Measurements from ENCODE around the gene LMF2. TPM values are rescaled to one million over a fixed set of nuclear protein-coding genes. Genes with fewer than 3 reads are reported as not detected.
"Not testable (repeated sequence)": the region's sequence is repeated elsewhere in the genome, so short reads cannot be mapped to it uniquely, and the experiment has no call there.

Gene LMF2
- total and polyA plus RNA-seq, 2 donors: 21.4 to 61.3 TPM

- Histone ChIP-seq H3K4me3 (ENCODE audit: low read depth, low read length) (no peak overlapping the region), H3K4me1 (ENCODE audit: insufficient read depth) (no peaks in the 10 kb centered on the region), H3K36me3 (ENCODE audit: insufficient read depth) (peaks cover 7% of the 10 kb centered on the region), H3K27ac (ENCODE audit: low read depth) (no peak overlapping the region)
- 77% methylated on average over 25 of the region's 25 CpGs for WGBS
- no peak for DNase-seq (ENCODE audit: extremely low spot score)
Measured at GRCh38 chr22:50523806-50524675, 16.5 kb upstream of the LMF2 start.

GRCh38 chr22:50523458-50523805, 15.9 kb upstream of the LMF2 start:
- peaks cover 7% of the 10 kb centered on the region for H3K36me3 ChIP-seq (ENCODE audit: insufficient read depth)
- no peaks in the 10 kb centered on the region for H3K4me1 ChIP-seq (ENCODE audit: insufficient read depth)
- DNase-seq (ENCODE audit: extremely low spot score): no peak
- 92% methylated on average over 16 of the region's 16 CpGs for WGBS
- H3K27ac ChIP-seq (ENCODE audit: low read depth): no peak overlapping the region
- H3K4me3 ChIP-seq (ENCODE audit: low read depth, low read length): no peak overlapping the region

DNA sequence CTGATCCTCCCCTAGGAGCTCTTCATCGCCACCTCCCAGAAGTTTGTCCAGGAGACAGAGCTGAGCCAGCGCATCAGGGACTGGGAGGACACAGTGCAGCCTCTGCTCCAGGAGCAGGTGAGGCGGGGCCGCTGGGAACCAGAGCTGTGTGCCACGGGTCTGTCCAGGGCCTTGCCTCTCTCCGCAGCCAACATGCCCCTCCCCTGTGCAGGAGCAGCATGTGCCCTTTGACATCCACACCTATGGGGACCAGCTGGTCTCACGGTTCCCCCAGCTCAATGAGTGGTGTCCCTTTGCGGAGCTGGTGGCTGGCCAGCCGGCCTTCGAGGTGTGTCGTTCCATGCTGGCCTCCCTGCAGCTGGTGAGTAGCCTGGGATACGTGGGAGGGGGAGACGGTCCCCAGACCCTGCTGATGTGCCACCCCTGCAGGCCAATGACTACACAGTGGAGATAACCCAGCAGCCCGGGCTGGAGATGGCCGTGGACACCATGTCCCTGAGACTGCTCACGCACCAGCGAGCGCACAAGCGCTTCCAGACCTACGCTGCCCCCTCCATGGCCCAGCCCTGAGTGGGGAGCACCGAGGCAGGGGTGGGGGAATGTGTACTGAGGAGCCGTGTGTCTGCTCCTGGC, 15.4 kb upstream of the LMF2 start:
- H3K36me3 ChIP-seq (ENCODE audit: insufficient read depth): peaks cover 7% of the 10 kb centered on the region
- WGBS: 87% methylated on average over 22 of the region's 22 CpGs

DNA sequence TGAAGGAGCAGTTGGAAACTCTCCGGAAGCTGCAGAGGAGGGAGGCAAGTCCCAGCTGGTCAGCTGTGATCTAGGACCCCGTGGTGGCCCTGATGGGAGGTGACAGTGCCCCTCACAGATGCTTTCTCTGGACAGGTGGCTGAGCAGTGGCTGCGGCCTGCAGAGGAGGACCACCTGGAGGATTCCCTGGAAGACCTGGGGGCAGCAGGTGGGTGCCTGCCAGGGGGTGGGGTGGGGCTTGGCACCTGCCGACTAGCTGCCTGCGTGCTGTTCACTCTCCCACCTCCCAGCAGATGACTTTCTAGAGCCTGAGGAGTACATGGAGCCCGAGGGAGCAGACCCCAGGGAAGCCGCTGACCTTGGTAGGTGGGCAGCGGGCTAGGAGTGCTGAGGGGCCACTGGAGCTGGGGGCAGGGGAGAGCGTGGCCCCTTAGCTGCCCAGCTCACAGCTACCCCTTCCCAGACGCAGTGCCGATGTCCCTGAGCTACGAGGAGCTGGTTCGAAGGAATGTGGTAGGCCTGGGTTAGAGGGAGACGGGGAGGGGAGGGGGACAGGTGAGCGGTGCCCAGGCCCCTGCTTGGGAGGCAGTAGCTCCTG, 14.8 kb upstream of the LMF2 start:
- H3K4me3 ChIP-seq (ENCODE audit: low read depth, low read length): no peak overlapping the region
- no peak overlapping the region for H3K27ac ChIP-seq (ENCODE audit: low read depth)
- peaks cover 7% of the 10 kb centered on the region for H3K36me3 ChIP-seq (ENCODE audit: insufficient read depth)
- no peaks in the 10 kb centered on the region for H3K4me1 ChIP-seq (ENCODE audit: insufficient read depth)
- WGBS: 91% methylated on average over 15 of the region's 15 CpGs
- DNase-seq (ENCODE audit: extremely low spot score): no peak

More for the DNA sequence above, 15.4 kb upstream of the LMF2 start:
- no peaks in the 10 kb centered on the region for H3K4me1 ChIP-seq (ENCODE audit: insufficient read depth)
- DNase-seq (ENCODE audit: extremely low spot score): no peak
- no peak overlapping the region for H3K27ac ChIP-seq (ENCODE audit: low read depth)
- no peak overlapping the region for H3K4me3 ChIP-seq (ENCODE audit: low read depth, low read length)

GRCh38 chr22:50521710-50522109, 14.2 kb upstream of the LMF2 start:
- peaks cover 7% of the 10 kb centered on the region for H3K36me3 ChIP-seq (ENCODE audit: insufficient read depth)
- no peak overlapping the region for H3K4me3 ChIP-seq (ENCODE audit: low read depth, low read length)
- no peak overlapping the region for H3K27ac ChIP-seq (ENCODE audit: low read depth)
- H3K4me1 ChIP-seq (ENCODE audit: insufficient read depth): no peaks in the 10 kb centered on the region
- WGBS: 93% methylated on average over 10 of the region's 10 CpGs
- no peak for DNase-seq (ENCODE audit: extremely low spot score)

- no peak overlapping the region for H3K27ac ChIP-seq (ENCODE audit: low read depth)
- no peak overlapping the region for H3K4me3 ChIP-seq (ENCODE audit: low read depth, low read length)
- no peak for DNase-seq (ENCODE audit: extremely low spot score)
- peaks cover 7% of the 10 kb centered on the region for H3K36me3 ChIP-seq (ENCODE audit: insufficient read depth)
- 93% methylated on average over 13 of the region's 13 CpGs for WGBS
- no peaks in the 10 kb centered on the region for H3K4me1 ChIP-seq (ENCODE audit: insufficient read depth)
Measured at GRCh38 chr22:50520826-50521453, 13.4 kb upstream of the LMF2 start.

GRCh38 chr22:50520184-50520583, 12.7 kb upstream of the LMF2 start:
- H3K27ac ChIP-seq (ENCODE audit: low read depth); H3K36me3 ChIP-seq (ENCODE audit: insufficient read depth); H3K4me1 ChIP-seq (ENCODE audit: insufficient read depth); H3K4me3 ChIP-seq (ENCODE audit: low read depth, low read length); DNase-seq (ENCODE audit: extremely low spot score): not testable (repeated sequence)
- 98% methylated on average over 8 of the region's 8 CpGs for WGBS

DNA sequence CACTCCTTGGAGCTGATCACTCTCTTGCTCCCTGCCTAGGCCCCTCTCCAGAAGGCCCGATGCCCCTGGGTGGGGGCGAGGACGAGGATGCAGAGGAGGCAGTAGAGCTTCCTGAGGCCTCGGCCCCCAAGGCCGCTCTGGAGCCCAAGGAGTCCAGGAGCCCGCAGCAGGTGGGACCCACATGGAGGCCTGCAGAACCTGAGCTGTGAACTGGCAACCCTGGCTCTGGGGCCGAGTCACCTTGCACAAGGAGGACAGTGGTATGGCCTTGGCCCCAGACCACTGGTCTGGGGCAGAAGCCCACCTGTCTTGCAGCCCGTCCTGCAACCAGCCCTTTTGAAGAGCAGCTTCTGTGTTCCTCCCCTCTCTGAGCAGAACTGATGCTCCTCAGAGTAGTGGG, 11.6 kb upstream of the LMF2 start:
- Histone ChIP-seq H3K27ac (ENCODE audit: low read depth) (no peak overlapping the region), H3K36me3 (ENCODE audit: insufficient read depth) (peaks cover 7% of the 10 kb centered on the region), H3K4me1 (ENCODE audit: insufficient read depth) (no peaks in the 10 kb centered on the region), H3K4me3 (ENCODE audit: low read depth, low read length) (no peak overlapping the region)
- DNase-seq (ENCODE audit: extremely low spot score): no peak
- 96% methylated on average over 8 of the region's 8 CpGs for WGBS

GRCh38 chr22:50518606-50519005, 11.1 kb upstream of the LMF2 start:
- Histone ChIP-seq H3K4me3 (ENCODE audit: low read depth, low read length) (no peak overlapping the region), H3K4me1 (ENCODE audit: insufficient read depth) (no peaks in the 10 kb centered on the region), H3K36me3 (ENCODE audit: insufficient read depth) (peaks cover 7% of the 10 kb centered on the region), H3K27ac (ENCODE audit: low read depth) (no peak overlapping the region)
- WGBS: 94% methylated on average over 7 of the region's 7 CpGs
- no peak for DNase-seq (ENCODE audit: extremely low spot score)

DNA sequence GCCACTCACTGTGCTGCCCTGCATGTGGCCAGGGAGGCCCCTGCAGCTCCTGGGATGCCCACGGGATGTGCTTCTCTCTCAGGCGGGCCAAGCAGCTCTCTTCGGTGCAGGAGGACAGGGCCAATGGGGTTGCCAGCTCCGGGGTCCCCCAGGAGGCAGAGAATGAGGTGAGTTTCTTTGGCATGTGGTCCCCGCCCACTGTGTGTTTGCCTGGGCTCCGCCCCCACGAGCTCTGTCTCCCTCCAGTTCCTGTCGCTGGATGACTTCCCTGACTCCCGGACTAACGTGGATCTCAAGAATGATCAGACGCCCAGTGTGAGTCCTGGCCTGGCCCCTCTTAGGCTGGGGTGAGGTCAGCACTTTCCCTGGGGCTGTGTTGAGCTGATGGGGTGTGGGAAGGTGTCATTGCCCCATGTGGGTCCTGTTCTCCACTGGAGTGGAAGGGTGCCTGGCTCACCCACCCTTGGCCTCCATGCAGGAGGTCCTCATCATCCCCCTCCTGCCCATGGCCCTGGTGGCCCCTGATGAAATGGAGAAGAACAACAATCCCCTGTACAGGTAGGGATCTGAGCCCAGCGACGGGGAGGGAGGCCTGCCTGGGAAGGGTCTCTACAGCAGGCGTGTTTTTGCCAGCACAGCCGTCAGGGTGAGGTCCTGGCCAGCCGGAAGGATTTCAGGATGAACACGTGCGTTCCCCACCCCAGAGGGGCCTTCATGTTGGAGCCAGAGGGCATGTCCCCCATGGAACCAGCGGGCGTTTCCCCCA, 10.2 kb upstream of the LMF2 start:
- H3K4me3 ChIP-seq (ENCODE audit: low read depth, low read length): no peak overlapping the region
- no peak for DNase-seq (ENCODE audit: extremely low spot score)
- H3K27ac ChIP-seq (ENCODE audit: low read depth): no peak overlapping the region
- H3K4me1 ChIP-seq (ENCODE audit: insufficient read depth): no peaks in the 10 kb centered on the region
- H3K36me3 ChIP-seq (ENCODE audit: insufficient read depth): peaks cover 7% of the 10 kb centered on the region
- WGBS: 90% methylated on average over 20 of the region's 20 CpGs

- no peak overlapping the region for H3K27ac ChIP-seq (ENCODE audit: low read depth)
- no peak for DNase-seq (ENCODE audit: extremely low spot score)
- H3K4me1 ChIP-seq (ENCODE audit: insufficient read depth): no peaks in the 10 kb centered on the region
- peaks cover 6% of the 10 kb centered on the region for H3K36me3 ChIP-seq (ENCODE audit: insufficient read depth)
- H3K4me3 ChIP-seq (ENCODE audit: low read depth, low read length): no peak overlapping the region
- WGBS: 81% methylated on average over 16 of the region's 16 CpGs
Measured at GRCh38 chr22:50516891-50517290, 9.4 kb upstream of the LMF2 start.

DNA sequence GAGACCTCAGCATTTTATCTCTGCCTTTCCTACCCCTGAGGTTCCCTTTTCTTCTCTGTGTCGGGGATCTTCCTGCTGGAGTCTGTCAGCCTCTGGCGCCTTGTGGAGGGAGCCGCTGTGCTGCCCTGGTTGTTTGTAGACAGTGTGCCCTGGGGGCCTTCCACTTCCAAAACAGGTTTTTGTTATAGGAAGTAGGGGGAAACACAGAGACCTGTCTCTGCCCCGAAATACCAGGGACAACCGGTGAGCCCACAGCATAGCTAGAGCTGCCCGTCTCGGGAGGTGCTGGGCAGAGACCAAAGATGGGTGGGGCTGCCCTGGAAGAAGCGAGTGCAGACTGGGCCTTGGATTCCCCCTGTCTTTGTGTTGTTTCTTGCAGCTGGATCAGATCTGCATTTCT, 8.6 kb upstream of the LMF2 start:
- Histone ChIP-seq H3K4me1 (ENCODE audit: insufficient read depth) (no peaks in the 10 kb centered on the region), H3K27ac (ENCODE audit: low read depth) (no peak overlapping the region), H3K36me3 (ENCODE audit: insufficient read depth) (no peaks in the 10 kb centered on the region), H3K4me3 (ENCODE audit: low read depth, low read length) (no peak overlapping the region)
- no peak for DNase-seq (ENCODE audit: extremely low spot score)
- 82% methylated on average over 8 of the region's 8 CpGs for WGBS

- no peaks in the 10 kb centered on the region for H3K36me3 ChIP-seq (ENCODE audit: insufficient read depth)
- H3K27ac ChIP-seq (ENCODE audit: low read depth): no peak overlapping the region
- H3K4me1 ChIP-seq (ENCODE audit: insufficient read depth): no peaks in the 10 kb centered on the region
- no peak overlapping the region for H3K4me3 ChIP-seq (ENCODE audit: low read depth, low read length)
- DNase-seq (ENCODE audit: extremely low spot score): no peak
- 95% methylated on average over 15 of the region's 15 CpGs for WGBS
Measured at GRCh38 chr22:50513175-50513574, 5.7 kb upstream of the LMF2 start.

All from urinary bladder (tissue), 4 donors.